Stimulated activated CD8-positive, alpha-beta memory T cell treated with anti-CD3 and anti-CD28 coated beads, Interleukin-12 subunit alpha, Interleukin-12 subunit beta, amount 100 ng/mL, for 24 hours (primary cell): ENCODE measurements around the gene ROCK2.
"Not testable (repeated sequence)": the region's sequence is repeated elsewhere in the genome, so short reads cannot be mapped to it uniquely, and the experiment has no call there.

ENCODE experiments used
- DNase-seq: peaks from one replicate; pipeline ENCODE4 v3.0.0-alpha.2; 2020; ENCODE audit errors: extremely low read depth

The ROCK2 gene

DNA sequence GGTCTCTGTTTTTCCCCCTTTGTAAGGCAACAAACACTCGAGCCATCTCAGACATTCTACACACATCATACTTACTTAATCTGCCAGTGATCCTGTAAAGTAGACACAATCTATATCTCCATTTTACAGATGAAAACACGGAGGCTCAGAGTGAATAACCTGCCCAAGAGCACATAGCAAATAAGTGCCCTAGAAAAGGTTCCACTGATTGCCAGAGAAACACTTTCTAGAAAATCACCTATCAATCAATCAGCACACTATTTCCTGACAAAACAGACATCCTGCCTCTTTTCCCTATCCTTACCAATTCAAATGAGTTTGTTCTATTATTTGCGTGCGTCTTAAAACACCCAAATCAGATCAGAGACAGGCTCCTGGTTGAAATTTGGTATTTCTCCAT, 165.2 kb downstream of the ROCK2 start:
- no peak for DNase-seq

DNA sequence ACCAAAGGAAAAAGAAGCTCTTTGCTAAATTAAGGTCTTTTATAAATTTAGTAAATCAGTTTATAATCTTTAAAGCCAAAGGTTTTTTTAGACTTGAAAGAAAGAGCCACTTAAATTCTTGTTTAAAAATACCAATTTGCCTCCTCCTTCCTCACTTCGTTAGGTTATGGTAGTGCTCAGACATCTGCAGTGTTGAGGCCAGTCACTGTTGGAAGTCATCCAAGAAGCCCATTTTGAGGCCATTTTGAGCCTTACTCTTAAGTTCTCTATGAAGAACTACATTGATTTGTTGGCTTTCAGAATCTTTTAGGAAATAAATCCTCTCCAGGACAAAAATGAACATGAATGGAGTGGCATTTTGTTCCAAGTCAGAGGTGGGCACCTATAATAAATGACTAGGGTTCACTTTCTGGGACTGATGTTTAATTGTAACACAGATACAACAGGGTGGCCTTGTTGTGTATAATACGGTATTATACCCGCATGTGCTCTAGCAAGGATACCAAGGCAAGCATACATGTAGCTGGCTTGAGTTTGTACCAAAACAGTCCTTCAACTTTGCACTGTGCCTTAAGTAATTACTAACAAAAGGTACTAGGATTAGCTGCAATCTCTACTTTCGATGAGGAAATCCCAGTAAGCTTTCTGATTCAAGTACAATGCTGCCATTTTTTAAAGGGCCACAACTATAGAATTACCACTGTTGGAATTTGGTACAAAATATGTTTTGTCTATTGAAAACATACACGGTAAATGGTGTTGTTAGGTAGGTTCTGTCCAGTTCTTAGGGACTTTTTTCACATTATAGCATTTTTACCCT, 166.4 kb downstream of the ROCK2 start:
- DNase-seq: no peak

DNA sequence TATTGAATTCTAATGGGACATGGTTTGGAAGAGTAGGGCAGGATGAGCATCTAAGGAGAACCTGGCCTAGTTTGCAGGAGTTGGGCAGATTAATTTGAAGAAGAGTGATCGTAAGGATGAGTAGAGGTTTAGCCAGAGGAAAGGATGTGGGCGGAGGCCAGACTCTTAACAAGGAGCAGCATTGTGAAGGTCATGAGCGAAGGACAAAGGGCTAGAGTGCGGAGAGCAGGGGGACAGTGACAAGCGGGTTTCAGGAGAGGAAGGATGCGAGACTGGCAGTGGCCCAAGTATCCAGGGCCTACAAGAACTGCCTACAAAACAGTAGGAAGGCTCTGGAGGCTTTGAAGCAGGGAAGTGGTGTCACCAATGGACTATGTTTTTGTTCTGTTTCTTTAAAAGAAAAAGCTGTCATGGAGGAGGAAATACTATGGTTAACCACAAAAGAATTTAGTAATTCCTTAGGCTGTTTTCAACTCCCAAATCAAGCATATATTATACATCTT, 169.1 kb downstream of the ROCK2 start:
- DNase-seq: no peak

DNA sequence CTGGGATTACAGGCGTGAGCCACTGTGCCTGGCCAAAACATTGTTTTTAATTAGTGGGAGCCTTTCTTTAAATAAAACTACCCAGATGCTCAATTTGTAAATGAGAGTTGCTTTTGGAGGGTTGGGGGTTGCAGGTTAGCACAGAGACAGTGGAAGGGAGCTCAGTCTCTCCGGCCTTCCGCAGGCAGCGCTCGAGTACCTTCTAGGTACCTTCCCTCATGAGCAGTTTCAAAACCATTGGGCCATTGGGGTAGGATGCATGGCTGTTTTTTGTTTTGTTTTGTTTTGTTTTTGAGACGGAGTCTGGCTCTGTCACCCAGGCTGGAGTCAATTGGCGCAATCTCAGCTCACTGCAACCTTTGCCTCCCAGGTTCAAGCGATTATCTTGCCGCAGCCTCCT, 170.2 kb downstream of the ROCK2 start:
- no peak for DNase-seq

DNA sequence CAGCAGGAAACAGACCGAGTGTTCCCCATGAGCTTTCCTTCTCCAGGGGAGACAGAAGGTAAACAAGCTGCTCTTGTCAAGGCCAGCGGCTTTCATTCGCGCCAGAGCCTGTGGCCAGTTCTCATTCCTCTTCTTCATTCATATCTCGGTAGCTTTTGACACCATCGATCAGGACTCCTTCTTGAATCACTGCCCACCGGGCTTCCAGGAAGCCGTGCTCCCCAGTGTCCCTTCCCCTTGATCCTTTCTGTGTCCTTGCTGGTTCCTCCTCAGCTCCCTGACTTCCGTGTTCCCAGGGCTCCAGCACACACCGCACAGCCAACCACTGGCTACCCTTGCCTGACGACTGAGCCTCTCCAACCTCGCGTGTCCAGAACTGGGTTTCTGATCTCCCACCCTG, 175.1 kb downstream of the ROCK2 start:
- no peak for DNase-seq

DNA sequence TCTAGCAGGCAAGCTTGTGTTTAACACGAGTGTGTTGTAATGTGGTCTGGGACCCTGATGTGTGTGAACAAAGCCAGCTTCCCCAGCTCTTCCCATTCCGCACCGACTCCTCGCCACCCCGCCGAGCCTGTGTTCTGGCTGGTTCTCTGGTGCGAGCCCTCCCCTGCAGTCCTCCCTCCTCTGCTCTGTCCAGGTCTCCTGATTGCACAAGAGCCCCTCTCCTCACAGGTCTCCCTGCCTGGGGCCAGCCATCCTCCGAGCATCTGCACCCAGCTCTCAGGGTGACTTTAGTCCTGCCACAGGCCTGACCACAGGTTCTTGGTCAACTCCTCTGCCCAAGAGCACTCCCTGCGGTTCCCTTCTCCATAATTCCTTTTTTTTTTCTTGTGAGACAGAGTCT, 175.9 kb downstream of the ROCK2 start:
- no peak for DNase-seq

DNA sequence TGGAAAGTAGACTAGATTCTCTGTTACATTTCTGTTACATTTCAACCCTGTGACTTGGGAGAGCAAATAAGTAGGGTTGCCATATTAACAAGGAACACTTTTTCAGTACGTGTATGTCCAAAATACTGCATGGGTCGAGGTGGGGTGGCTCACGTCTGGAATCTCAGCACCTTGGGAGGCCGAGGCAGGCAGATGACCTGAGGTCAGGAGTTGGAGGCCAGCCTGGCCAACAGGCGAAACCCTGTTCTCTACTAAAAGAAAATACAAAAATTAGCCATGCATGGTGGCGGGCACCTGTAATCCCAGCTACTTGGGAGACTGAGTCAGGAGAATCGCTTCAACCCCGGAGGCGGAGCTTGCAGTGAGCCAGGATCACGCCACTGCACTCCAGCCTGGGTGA, 178.0 kb downstream of the ROCK2 start:
- DNase-seq: no peak

DNA sequence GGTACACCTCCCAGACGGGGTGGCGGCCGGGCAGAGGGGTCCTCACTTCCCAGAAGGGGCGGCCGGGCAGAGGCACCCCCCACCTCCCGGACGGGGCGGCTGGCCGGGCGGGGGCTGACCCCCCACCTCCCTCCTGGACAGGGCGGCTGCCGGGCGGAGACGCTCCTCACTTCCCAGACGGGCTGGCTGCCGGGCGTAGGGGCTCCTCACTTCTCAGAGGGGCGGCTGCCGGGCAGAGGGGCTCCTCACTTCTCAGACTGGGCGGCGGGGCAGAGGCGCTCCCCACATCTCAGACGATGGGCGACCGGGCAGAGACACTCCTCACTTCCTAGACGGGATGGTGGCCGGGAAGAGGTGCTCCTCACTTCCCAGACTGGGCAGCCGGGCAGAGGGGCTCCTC, 179.4 kb downstream of the ROCK2 start:
- not testable (repeated sequence) for DNase-seq

DNA sequence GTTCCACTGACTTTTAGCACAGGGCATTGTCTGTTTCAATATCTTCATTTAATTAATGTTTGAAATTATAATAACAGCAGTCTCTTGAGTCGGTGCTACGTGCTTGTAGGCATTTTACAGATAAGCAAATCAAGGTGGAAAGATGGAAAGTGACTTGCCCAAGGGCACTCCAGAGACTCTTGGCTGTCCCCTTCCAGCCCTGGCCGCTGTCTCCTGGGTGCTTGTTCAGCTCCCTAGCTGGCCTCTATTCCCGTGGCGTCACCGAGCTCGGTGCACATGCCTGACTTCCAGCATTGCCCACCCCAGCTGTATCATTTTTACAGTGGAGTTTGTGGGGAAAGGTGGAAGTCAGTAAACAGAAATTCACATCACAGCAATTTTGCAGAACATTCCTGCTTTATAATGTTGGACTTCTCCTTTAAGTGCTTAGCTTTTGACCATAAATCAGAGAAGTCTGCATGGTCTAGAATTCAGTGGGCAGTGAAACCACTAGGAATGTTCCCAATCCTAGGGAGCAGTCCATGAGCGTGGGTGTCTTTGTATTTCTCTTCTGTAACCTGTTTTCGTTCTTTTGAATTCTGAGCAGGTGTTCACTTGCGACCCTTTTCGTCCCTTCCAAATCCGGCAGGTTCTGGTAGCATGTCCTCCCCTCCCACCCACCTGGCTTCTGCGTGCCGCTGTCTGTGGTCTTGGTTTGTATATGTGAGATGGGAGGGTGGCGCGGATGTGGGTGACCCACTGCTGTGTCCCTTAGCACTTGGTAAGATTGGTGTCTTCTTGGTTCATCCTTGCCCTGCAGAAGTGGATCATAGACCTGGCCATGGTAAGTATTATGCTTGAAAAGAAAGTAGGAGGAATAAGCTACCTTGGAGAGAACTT, 180.8 kb downstream of the ROCK2 start:
- no peak for DNase-seq

DNA sequence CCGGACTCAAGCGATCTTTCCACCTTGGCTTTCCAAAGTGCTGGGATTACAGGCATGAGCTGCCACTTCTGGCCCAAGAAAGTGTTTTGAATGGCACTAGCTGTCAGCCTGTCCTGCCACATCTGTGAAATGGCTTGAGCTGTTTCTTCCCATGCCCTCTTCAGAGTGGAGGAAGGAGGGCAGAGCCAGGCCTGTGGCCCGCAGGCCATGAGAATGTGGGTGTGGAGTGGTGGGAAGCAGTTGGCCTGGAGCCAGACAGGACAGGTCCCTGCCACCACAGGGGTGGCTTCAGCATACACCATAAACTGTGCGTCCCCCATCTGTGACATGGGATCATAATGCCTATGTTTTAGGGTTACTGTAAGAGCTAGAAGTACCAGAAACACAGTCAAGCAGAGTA, 182.7 kb downstream of the ROCK2 start:
- DNase-seq: no peak

DNA sequence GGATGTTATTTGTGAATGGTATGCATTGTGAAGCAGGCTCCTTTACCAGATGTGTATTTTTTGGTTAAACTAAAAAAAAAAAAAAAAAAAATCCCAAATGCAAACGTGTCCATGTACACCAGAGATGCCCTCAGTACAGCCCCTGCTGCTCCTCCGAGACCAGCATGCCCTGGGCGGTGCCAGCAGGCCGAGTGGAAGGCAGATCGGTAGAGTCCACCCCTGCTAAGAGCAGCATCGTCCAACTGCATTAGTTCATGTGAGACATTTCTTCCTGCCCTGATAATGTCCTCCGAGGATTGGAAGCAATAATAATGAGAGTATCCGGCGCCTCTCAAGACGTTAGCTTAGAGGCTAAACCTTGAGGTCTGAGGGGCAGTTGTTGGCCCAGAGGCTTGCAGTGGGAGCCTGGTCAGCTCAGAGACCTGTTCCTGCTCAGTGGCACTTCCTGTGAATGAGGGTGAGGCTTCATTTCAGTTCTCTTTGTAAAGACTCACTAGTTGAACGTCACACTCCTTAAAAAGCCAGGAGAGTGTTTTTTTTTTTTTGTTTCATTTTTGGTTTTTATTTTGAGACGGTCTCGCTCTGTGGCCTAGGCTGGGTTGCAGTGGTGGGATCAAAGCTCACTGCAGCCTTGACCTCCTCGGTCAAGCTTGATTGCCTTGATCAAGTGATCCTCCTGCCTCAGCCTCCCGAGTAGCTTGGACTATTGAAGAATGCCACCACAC, 183.5 kb downstream of the ROCK2 start:
- no peak for DNase-seq

DNA sequence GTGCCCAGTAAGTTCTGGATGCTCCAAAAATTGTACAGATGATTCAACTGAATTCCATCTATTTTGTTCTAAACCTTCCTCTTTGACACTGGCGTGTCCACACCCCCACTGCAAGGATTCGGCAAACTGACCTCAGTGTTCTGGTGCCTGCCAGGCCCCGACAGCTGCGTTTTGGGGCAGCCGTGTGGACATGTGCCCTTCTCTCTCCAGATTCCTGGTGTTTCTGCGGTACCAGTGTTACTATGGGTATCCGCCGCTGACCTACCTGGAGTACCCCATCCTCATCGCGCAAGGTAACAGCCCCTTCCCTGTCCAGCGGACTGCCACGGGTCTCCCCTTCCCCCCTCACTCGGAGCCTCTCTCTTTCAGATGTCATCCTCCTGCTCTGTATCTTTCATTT, 184.2 kb downstream of the ROCK2 start:
- no peak for DNase-seq

DNA sequence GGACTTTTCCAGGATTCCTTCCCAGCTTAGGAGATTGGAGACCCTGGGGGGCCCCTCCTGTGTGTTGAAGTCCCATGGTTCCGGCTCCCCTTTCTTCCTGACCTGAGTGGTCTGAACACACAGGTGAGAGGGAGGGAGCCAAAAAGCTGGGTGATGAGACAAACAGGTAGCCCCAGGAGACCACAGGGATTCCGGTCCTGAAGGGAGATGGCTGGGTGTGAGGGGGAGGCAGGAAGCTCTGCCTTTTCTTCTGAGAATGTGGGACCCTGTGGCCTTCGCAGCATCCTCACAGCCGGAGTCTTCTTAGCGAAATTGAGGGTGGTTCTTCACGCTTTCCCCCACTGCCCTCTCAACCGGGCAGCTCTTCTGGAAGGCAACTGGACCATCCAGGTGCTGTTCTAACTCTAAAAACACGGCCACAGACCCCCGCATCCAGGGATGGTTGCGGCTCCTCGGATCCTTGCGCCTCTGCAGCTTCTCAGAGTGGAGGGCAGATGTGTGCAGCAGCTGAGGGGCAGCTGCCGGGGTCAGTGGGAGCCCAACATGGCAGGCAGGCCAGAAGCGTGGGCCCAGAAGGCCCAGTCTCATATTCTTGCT, 184.8 kb downstream of the ROCK2 start:
- no peak for DNase-seq

DNA sequence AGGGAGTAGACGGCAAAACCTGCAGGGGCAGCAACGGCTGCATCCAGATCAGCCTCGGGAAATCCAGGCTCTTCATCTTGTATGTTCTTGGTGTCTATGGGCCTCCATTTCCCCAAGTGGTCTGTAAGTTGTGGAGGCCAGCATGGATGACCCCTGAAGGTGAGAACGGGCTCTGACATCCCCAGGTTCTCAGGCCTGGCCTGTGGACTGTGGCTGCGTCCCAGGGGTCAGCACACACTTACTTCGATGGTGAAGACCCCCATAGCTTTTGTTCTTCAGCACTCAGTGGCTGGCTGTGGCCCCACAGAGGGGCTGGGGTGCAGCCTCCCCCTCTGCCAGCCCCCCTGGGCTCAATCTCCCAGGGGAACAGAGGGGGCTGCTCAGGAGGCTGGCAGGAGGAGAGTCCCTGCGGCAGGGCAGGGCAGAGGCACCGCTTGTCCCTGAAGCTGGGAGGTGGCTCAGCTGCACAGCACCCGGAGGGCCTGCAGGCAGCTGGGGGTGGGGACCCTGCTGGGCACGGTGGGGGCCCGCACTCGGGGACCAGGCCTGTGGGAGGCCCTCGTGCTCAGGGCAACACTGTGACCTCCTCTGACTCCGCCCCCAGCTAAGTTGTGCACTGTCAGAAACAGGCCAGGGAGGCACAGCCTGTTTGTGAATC, 185.4 kb downstream of the ROCK2 start:
- no peak for DNase-seq

DNA sequence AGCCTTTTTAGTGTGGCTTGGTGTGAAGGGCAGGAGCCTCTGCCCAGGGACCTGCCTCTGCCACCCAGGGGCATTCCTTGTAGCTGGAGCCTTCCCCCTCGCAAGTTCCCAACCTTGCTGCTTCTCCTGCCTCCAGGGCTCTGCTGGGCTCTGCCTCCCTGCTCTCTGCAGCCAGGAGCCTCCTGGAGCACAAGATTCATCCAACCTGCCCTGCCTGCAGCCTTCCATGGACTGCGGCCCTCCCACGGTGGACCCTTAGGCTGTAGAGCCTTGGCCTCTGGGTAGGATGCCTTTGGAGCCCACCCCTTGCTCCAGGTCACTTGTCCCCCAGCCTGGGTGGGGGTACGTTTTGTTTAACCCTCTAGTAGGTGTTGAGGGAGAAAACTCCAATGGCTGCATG, 186.7 kb downstream of the ROCK2 start:
- DNase-seq: no peak

DNA sequence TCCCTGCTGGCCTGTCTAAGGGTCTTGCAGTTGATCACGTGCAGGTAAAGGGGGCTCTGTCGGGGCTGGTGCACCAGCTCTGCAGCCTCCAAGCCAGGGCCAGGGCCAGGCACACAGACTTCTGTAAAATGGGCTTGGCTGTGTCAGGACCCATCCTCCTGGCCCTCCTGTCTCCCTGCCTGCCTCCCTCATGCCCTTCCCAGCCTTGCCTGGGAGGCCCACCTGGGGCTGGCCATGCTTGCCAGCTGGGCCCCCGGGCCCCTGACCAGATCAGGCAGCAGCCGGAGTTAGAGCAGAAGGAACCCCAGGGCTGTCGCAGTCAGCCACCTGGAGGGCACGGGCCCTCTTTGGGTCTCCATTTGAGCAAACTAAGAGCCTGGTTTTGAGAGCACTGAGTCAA, 187.1 kb downstream of the ROCK2 start:
- no peak for DNase-seq

DNA sequence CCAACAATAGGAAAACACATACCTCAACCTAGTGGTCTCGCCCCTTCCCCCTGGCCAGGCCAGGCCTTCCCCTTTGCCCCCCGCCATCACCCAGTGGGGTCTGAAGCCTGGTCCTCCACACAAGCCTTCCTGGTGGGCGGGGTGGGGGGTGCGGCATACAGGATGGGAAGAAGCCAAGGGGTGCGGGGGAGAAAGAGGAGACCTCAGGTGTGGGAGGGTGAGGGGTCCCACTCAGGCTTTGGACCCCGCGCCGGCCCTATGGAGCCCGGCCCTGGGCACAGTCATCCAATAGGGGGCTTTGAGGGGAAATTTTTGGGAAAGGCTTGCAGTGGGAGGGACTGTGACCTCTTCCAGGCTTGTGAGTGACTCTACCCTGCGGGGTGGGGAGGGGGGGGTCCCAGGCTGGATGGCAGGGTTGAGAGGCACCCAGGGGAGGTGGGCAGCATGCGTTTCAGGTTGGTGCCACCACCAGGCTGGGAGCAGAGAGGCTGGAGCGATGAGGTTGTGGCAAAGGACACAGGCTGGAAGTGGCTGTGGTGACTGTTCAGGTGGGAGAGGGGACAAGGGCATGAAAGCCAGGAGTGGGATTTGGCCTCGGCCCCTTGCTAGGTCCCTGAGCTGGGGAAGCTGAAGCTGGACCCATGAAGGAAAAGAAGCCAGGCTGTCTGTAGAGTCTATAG, 187.9 kb downstream of the ROCK2 start:
- DNase-seq: no peak

DNA sequence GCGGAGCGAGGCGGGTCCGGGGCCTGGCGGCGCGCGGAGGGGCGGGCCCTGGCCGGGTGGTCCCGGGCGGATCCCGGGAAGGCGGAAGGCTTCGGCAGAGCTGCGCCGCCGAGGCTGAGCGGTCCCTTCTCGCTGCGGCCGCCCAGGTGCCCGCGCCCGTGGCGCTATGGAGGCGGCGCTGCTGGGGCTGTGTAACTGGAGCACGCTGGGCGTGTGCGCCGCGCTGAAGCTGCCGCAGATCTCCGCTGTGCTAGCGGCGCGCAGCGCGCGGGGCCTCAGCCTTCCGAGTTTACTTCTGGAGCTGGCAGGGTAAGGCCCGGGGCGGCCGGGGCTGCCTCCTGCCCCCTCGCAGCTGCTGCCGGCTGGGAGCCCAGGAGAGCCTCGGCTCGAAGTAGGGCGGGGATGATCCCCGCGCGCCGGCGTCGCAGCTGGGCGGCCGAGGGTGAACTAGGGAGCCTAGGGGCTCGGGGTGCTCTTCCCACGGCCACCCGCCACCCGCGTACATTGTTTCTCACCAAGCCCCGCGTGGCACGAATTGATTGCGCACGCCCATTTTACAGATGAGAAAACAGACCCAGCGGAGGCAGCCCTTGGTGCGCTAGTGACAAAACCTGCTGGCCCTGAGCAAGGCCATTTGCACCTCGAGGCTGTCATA, 188.9 kb downstream of the ROCK2 start, which contains the start of gene SLC66A3:
TSS of gene SLC66A3 (plus strand) at position 87 of the 655 bp plus-strand sequence. CDS start at position 167, 80 bp downstream.
- no peak for DNase-seq

DNA sequence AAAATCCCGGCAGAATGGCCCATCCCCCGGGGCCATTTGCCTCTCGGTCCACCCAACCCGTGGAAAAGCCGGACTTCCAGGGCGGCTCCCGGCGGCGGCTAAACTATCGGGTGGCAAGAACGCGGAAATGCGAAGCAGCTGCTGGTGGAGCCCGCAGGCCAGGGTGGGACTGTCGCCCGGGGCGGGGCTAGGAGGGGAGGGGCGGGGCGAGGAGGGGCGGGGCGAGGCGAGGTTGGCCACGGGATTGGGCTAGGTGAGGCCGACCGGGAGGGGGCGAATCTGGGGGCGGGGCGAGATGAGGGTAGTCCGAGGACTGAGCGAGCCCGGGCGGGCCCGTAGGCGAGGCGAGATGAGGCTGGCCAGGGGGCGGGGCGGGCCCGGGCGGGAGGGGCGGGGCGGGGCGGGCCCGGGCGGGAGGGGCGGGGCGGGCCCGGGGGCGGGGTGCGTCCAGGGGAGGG, 189.5 kb downstream of the ROCK2 start:
- peak; percentile 99 for DNase-seq
